Prostate gland (tissue), 2 donors: ENCODE results near the gene MALRD1.

Experiments used
- CTCF ChIP-seq, 4 experiments: fragments of 200-600 bp in 2 of 4; fragments of 450-650 bp in 2 of 4; sonication (generic) in 2 of 4; IDR thresholded peaks; 1 replicate in 3 of 4; 2 replicates in 1 of 4; pipeline ENCODE4 v1.5.1; 2016 to 2019; ENCODE audit warnings: antibody characterized with exemption in 4 of 4, mild to moderate bottlenecking in 2 of 4, moderate library complexity in 2 of 4
- POLR2A ChIP-seq: fragments of 450-650 bp; IDR thresholded peaks from one replicate; pipeline ENCODE4 v1.6.1; 2016; ENCODE audit warnings: antibody characterized with exemption, mild to moderate bottlenecking
- POLR2AphosphoS5 ChIP-seq: sonication (generic); formaldehyde crosslinking; IDR thresholded peaks from one replicate; pipeline ENCODE4 v1.6.1; 2017; ENCODE audit warnings: antibody characterized with exemption

GRCh38 chr10:19014034-19014433 is 34.6 kb upstream of the MALRD1 start:
- TF ChIP-seq CTCF (IDR thresholded peaks at IDR 0.05) (no peak), POLR2A (no peak), POLR2AphosphoS5 (no peak)
